A549 (cell line): ENCODE data around the gene GINS2. TPM values are rescaled to one million over a fixed set of nuclear protein-coding genes. Genes with fewer than 3 reads are reported as not detected.

Experiments
- ATAC-seq, 2 experiments: fragments of 200-7000 bp in 1 of 2; fragments of >200 bp in 1 of 2; cut with Nextera tagmentation in 1 of 2; cut with Tn5 transposase in 1 of 2; 3 replicates each; pipeline versions ENCODE4 v1.8.0 to v1.9.1; 2018 to 2020; ENCODE audit warnings: mild to moderate bottlenecking in 1 of 2, moderate library complexity in 1 of 2
- CTCF ChIA-PET: fragments of 300-600 bp; sonication (Branson Sonifier 250); formaldehyde crosslinking; extraction: SDS; loops from one replicate; lab custom pipeline; 2021; ENCODE audit warnings: antibody characterized with exemption, inconsistent platforms; lab: Yijun Ruan, JAX
- POLR2A ChIA-PET: fragments of 350-600 bp; formaldehyde crosslinking; extraction: SDS; loops from one replicate; lab custom pipeline; 2021; ENCODE audit warnings: antibody characterized with exemption, inconsistent platforms; lab: Yijun Ruan, JAX
- DNase-seq, 2 experiments: peaks; one replicate each; pipeline versions ENCODE4 v3.0.0 to v3.0.0-alpha.2; 2011 to 2016; ENCODE audit warnings: low read depth in 1 of 2, low spot score in 1 of 2
- FAIRE-seq: peaks from 2 replicates; lab custom pipeline; 2011; peaks lifted over from hg19 to GRCh38; lab: Jason Lieb, UNC
- H3K27ac ChIP-seq, 2 experiments: fragments of >200 bp; sonication (Bioruptor Twin); formaldehyde crosslinking; 3 replicates each; pipeline ENCODE4 v1.5.1; 2016 to 2017
- H3K4me1 ChIP-seq: fragments of >200 bp; sonication (Bioruptor Twin); formaldehyde crosslinking; 3 replicates; pipeline ENCODE4 v1.6.1; 2016
- H3K4me2 ChIP-seq: fragments of >200 bp; sonication (Bioruptor Twin); formaldehyde crosslinking; 3 replicates; pipeline ENCODE4 v1.6.1; 2016
- H3K4me3 ChIP-seq: fragments of >200 bp; sonication (Bioruptor Twin); formaldehyde crosslinking; 3 replicates; pipeline ENCODE4 v1.5.1; 2016
- H3K9me3 ChIP-seq: fragments of >200 bp; sonication (Bioruptor Twin); formaldehyde crosslinking; 3 replicates; pipeline ENCODE4 v1.6.1; 2016
- BHLHE40 ChIP-seq: IDR thresholded peaks from 2 replicates; pipeline ENCODE4 v1.6.1; 2012; ENCODE audit warnings: low read depth, low read length, inconsistent platforms
- CEBPB ChIP-seq, 2 experiments: fragments of >200 bp in 1 of 2; sonication (Bioruptor Twin) in 1 of 2; formaldehyde crosslinking in 1 of 2; IDR thresholded peaks; 2 replicates each; pipeline ENCODE4 v1.6.1; 2012 to 2016
- CHD2 ChIP-seq: fragments of 150-350 bp; IDR thresholded peaks from 2 replicates; pipeline ENCODE4 v1.6.1; 2014; ENCODE audit warnings: low read length; ENCODE audit not compliant: partially characterized antibody
- EHF ChIP-seq: fragments of 250-450 bp; sonication (Bioruptor Pico); IDR thresholded peaks from 2 replicates; pipeline ENCODE4 v1.5.0; 2020; ENCODE audit warnings: mild to moderate bottlenecking
- EHMT2 ChIP-seq: fragments of 200-600 bp; sonication (generic); IDR thresholded peaks from 2 replicates; pipeline ENCODE4 v1.6.1; 2016; ENCODE audit warnings: antibody characterized with exemption, low read depth, mild to moderate bottlenecking, moderate library complexity
- EP300 ChIP-seq, 2 experiments: fragments of >200 bp; sonication (Bioruptor Twin); formaldehyde crosslinking; IDR thresholded peaks; 2 replicates in 1 of 2; 3 replicates in 1 of 2; pipeline ENCODE4 v1.6.1; 2016 to 2017
- FOSB ChIP-seq: fragments of 250-450 bp; sonication (Bioruptor Pico); IDR thresholded peaks from 2 replicates; pipeline ENCODE4 v1.5.0; 2020; ENCODE audit warnings: mild to moderate bottlenecking, moderate library complexity
- FOSL2 ChIP-seq, 2 experiments: fragments of 450-650 bp in 1 of 2; fragments of >200 bp in 1 of 2; sonication (Bioruptor Twin) in 1 of 2; formaldehyde crosslinking; IDR thresholded peaks; 2 replicates each; pipeline versions ENCODE4 v1.5.0 to v1.6.1; 2016 to 2020; ENCODE audit warnings: mild to moderate bottlenecking in 1 of 2, moderate library complexity in 1 of 2
- FOXS1 ChIP-seq: fragments of 250-450 bp; sonication (Bioruptor Pico); IDR thresholded peaks from 2 replicates; pipeline ENCODE4 v1.5.0; 2020; ENCODE audit warnings: mild to moderate bottlenecking, moderate library complexity
- GATA3 ChIP-seq: IDR thresholded peaks from 2 replicates; pipeline ENCODE4 v1.6.1; 2012; ENCODE audit warnings: borderline replicate concordance
- HEYL ChIP-seq: fragments of 250-450 bp; sonication (Bioruptor Pico); IDR thresholded peaks from 2 replicates; pipeline ENCODE4 v1.8.0; 2021; ENCODE audit warnings: mild to moderate bottlenecking, moderate library complexity
- HOXB13 ChIP-seq: fragments of 250-450 bp; sonication (Bioruptor Pico); IDR thresholded peaks from 2 replicates; pipeline ENCODE4 v1.5.0; 2020; ENCODE audit warnings: low read depth, mild to moderate bottlenecking, moderate library complexity
- HOXB5 ChIP-seq: fragments of 250-450 bp; sonication (Bioruptor Pico); IDR thresholded peaks from 2 replicates; pipeline ENCODE4 v1.5.0; 2020; ENCODE audit warnings: mild to moderate bottlenecking, moderate library complexity
- JUN ChIP-seq, 2 experiments: fragments of >200 bp; sonication (Bioruptor Twin); formaldehyde crosslinking; IDR thresholded peaks; 2 replicates in 1 of 2; 3 replicates in 1 of 2; pipeline ENCODE4 v1.6.1; 2016 to 2017
- JUNB ChIP-seq: fragments of >200 bp; sonication (Bioruptor Twin); formaldehyde crosslinking; IDR thresholded peaks from 2 replicates; pipeline ENCODE4 v1.6.1; 2016
- KDM5A ChIP-seq: fragments of 200-600 bp; sonication (generic); IDR thresholded peaks from 2 replicates; pipeline ENCODE4 v1.6.1; 2016; ENCODE audit warnings: antibody characterized with exemption, mild to moderate bottlenecking
- PHF8 ChIP-seq: fragments of 200-600 bp; sonication (generic); IDR thresholded peaks from 2 replicates; pipeline ENCODE4 v1.6.1; 2016; ENCODE audit warnings: low read depth, mild to moderate bottlenecking, antibody characterized with exemption, moderate library complexity, borderline replicate concordance
- POLR2AphosphoS2 ChIP-seq: conservative IDR thresholded peaks from 2 replicates; pipeline ENCODE4 v1.6.1; 2012; ENCODE audit warnings: low read length, improper control_type of control experiment, inconsistent platforms
- RARB ChIP-seq: fragments of 250-450 bp; sonication (Bioruptor Pico); IDR thresholded peaks from 2 replicates; pipeline ENCODE4 v1.8.0; 2021; ENCODE audit warnings: mild to moderate bottlenecking, moderate library complexity
- RCOR1 ChIP-seq: fragments of 150-350 bp; IDR thresholded peaks from 2 replicates; pipeline ENCODE4 v1.6.1; 2014; ENCODE audit warnings: antibody characterized with exemption, low read length, low read depth
- SREBF2 ChIP-seq: fragments of 450-650 bp; IDR thresholded peaks from 2 replicates; pipeline ENCODE4 v1.6.1; 2014; ENCODE audit warnings: mild to moderate bottlenecking, moderate library complexity
- TP53 ChIP-seq: fragments of 250-450 bp; sonication (Bioruptor Pico); IDR thresholded peaks from 2 replicates; pipeline ENCODE4 v1.5.0; 2021; ENCODE audit warnings: mild to moderate bottlenecking, moderate library complexity
- ZFP36 ChIP-seq: fragments of 450-650 bp; IDR thresholded peaks from 2 replicates; pipeline ENCODE4 v1.6.1; 2014; ENCODE audit warnings: borderline replicate concordance; ENCODE audit not compliant: partially characterized antibody
- ZSCAN20 ChIP-seq: fragments of 250-450 bp; sonication (Bioruptor Pico); IDR thresholded peaks from 2 replicates; pipeline ENCODE4 v1.8.0; 2022; ENCODE audit warnings: mild to moderate bottlenecking, moderate library complexity
- WGBS: methylation state at CpG from one replicate; pipeline ENCODE4 v1.1.6; 2017; ENCODE audit errors: missing lambda C conversion rate; 5-methylcytosine and 5-hydroxymethylcytosine counted together
- polyA plus RNA-seq, 4 experiments: library from polyadenylated mRNA; depleted of rRNA in 3 of 4; stranded (reverse); fragments of >200 nt; fragmentation: RNase III in 1 of 4; extraction: RNeasy Plus Mini Kit Qiagen cat#74134 plus additional on column Dnase treatment in 1 of 4; gene quantifications; 2 replicates in 3 of 4; 3 replicates in 1 of 4; pipeline ENCODE4 v1.2.3, GENCODE V29; 2011 to 2017
- TF ChIP-seq, protein P1 (sequence below): fragments of 150-350 bp; IDR thresholded peaks from 2 replicates; pipeline ENCODE4 v1.6.1; 2014; ENCODE audit warnings: low read depth, mild to moderate bottlenecking, low read length
- TF ChIP-seq, protein P2 (sequence below): IDR thresholded peaks from 2 replicates; pipeline ENCODE4 v1.6.1; 2012; ENCODE audit warnings: low read depth, borderline replicate concordance

The GINS2 gene
- polyA plus RNA-seq, 2 of the 4 experiments (the other 2 are of a cell fraction): 25.4 to 28.7 TPM

- Histone ChIP-seq H3K4me2 (no peak overlapping the region), H3K27ac (no peak overlapping the region), H3K9me3 (no peaks in the 10 kb centered on the region)
- ATAC-seq (no peak), FAIRE-seq (no peak)
- 95% methylated on average over 21 of the region's 21 CpGs for WGBS
- TF ChIP-seq, protein P1, sequence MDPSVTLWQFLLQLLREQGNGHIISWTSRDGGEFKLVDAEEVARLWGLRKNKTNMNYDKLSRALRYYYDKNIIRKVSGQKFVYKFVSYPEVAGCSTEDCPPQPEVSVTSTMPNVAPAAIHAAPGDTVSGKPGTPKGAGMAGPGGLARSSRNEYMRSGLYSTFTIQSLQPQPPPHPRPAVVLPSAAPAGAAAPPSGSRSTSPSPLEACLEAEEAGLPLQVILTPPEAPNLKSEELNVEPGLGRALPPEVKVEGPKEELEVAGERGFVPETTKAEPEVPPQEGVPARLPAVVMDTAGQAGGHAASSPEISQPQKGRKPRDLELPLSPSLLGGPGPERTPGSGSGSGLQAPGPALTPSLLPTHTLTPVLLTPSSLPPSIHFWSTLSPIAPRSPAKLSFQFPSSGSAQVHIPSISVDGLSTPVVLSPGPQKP: no peak
- TF ChIP-seq RCOR1 (no peak), HOXB5 (no peak), GATA3 (no peak), HOXB13 (CRISPR knock-in tag) (no peak), HEYL (CRISPR knock-in tag) (no peak), POLR2AphosphoS2 (no peak), ZFP36 (no peak), EP300 (IDR thresholded peaks at IDR 0.05) (no peak), ZSCAN20 (CRISPR knock-in tag) (no peak), FOSB (CRISPR knock-in tag) (no peak), BHLHE40 (no peak), FOXS1 (CRISPR knock-in tag) (no peak)
- TF ChIP-seq, protein P2, sequence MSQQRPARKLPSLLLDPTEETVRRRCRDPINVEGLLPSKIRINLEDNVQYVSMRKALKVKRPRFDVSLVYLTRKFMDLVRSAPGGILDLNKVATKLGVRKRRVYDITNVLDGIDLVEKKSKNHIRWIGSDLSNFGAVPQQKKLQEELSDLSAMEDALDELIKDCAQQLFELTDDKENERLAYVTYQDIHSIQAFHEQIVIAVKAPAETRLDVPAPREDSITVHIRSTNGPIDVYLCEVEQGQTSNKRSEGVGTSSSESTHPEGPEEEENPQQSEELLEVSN: no peak
- TF ChIP-seq, all 56 proteins: peak for 0
- H3K4me1 ChIP-seq: peaks cover 10% of the 10 kb centered on the region; the same call in 2 of the 3 replicates
- CTCF ChIA-PET: interaction anchor here (0.6 to 4.5 kb wide), 4 partner anchors 28 to 529 kb away, joined by 3 to 19 read pairs (median 5); no protein-coding TSS in a partner anchor
- DNase-seq: no peak
- no peak overlapping the region for H3K4me3 ChIP-seq
- POLR2A ChIA-PET: no interaction called here
These were observed 44.6 kb downstream of the GINS2 start for GRCh38 chr16:85644093-85644712.

DNA sequence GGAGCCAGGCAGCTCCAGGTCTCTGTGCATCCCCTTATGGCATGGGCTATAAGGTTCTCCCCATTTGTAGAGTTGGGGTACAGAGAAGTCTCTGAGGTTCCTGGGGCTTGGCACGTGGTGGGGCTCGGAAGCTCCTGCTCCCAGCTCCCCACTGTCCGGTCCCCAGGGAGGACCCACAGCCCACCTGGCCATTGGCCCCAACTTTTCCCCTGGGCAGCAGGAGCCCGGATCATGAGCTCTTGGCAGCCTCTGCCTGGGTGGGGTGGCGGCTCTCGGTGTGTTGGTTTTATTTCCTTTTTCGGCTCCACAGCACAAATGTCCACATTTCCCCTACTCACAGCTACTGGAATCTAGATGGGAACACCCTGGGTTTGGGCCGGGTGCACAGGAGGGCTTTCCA lies 45.1 kb downstream of the GINS2 start:
- H3K9me3 ChIP-seq: no peaks in the 10 kb centered on the region
- no peak for TF ChIP-seq TP53
- TF ChIP-seq PHF8: no peak
- no peak for TF ChIP-seq JUN (IDR thresholded peaks at IDR 0.05)
- TF ChIP-seq ZFP36: no peak
- no peak for TF ChIP-seq EHF (CRISPR knock-in tag)
- TF ChIP-seq FOSL2 (IDR thresholded peaks at IDR 0.05): no peak
- TF ChIP-seq FOSL2 (CRISPR knock-in tag; IDR thresholded peaks at IDR 0.05): no peak
- TF ChIP-seq HOXB5: no peak
- no peak for TF ChIP-seq EHMT2
- no peak for TF ChIP-seq KDM5A
- TF ChIP-seq RARB: no peak
- no peak for TF ChIP-seq SREBF2
- TF ChIP-seq, protein P1: no peak
- TF ChIP-seq RCOR1: no peak
- TF ChIP-seq CHD2: no peak
- no peak for TF ChIP-seq BHLHE40
- TF ChIP-seq HOXB13 (CRISPR knock-in tag): no peak
- TF ChIP-seq EP300 (IDR thresholded peaks at IDR 0.05): no peak
- TF ChIP-seq CEBPB (IDR thresholded peaks at IDR 0.05): no peak
- TF ChIP-seq JUNB: no peak
- peaks cover 15% of the 10 kb centered on the region; the same call in 2 of the 3 replicates for H3K4me1 ChIP-seq
- FAIRE-seq (no peak), ATAC-seq (no peak), DNase-seq (no peak)
- no peak overlapping the region for H3K27ac ChIP-seq
- no peak overlapping the region for H3K4me3 ChIP-seq
- no peak overlapping the region for H3K4me2 ChIP-seq
- 90% methylated on average over 8 of the region's 8 CpGs for WGBS
- ChIA-PET CTCF (interaction anchor here (0.6 to 4.5 kb wide), 4 partner anchors 16 to 49 kb away, joined by 3 to 19 read pairs (median 6); no protein-coding TSS in a partner anchor), POLR2A (no interaction called here)
